ENCODE measurements around the gene ZNF438.

Gene ZNF438

DNA sequence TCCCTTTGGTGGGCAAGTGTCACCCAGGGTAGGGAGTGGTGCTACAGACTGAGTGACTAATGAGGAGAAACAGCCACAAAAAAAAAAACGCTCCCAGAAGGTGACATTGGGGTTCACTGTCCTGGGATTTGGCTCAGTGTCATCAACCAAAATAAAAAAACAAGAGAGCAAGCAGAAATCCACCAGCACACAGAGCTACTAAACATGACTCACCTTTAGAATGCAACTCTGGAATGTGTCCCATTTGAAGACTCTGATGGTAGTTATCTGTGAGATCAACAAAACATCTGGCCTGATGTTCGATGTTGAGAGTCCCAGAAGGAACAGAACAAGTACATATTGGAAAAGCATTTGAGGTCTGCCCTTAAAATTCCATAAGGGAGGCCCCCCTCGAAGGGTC is 201.8 kb downstream of the ZNF438 start:
- TF ChIP-seq, protein P1, sequence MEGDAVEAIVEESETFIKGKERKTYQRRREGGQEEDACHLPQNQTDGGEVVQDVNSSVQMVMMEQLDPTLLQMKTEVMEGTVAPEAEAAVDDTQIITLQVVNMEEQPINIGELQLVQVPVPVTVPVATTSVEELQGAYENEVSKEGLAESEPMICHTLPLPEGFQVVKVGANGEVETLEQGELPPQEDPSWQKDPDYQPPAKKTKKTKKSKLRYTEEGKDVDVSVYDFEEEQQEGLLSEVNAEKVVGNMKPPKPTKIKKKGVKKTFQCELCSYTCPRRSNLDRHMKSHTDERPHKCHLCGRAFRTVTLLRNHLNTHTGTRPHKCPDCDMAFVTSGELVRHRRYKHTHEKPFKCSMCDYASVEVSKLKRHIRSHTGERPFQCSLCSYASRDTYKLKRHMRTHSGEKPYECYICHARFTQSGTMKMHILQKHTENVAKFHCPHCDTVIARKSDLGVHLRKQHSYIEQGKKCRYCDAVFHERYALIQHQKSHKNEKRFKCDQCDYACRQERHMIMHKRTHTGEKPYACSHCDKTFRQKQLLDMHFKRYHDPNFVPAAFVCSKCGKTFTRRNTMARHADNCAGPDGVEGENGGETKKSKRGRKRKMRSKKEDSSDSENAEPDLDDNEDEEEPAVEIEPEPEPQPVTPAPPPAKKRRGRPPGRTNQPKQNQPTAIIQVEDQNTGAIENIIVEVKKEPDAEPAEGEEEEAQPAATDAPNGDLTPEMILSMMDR (IDR thresholded peaks at IDR 0.05; ENCODE audit: borderline replicate concordance, control extremely low read depth, extremely low read depth, insufficient read depth, missing control alignments): no peak
- no peak for DNase-seq (ENCODE audit: low spot score)
- in situ Hi-C loops (cut with MboI; ENCODE audit: low sequenced_read_pairs, unreplicated experiment): no loop called here

DNA sequence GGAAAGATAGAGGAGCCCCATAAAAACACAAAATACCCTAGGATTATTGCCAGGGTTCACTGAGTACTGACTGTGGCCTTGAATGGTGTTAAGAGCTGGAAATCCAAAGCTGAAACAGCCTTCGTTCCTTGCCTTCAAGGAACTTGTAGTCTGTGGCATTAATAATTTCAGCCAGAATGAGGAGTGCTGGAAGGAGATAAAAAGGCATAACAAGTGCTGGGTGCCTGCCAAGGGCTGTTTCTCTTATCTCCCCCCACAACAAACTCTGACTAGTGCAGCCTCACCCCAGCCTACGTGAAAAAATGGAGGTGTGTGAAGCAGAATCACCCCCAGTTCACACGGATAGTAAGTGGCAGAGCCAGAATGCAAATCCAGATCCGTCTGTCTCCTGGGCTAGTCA is 203.0 kb downstream of the ZNF438 start:
- TF ChIP-seq, protein P1 (IDR thresholded peaks at IDR 0.05; ENCODE audit: borderline replicate concordance, control extremely low read depth, extremely low read depth, insufficient read depth, missing control alignments): no peak
- in situ Hi-C loops (cut with MboI; ENCODE audit: low sequenced_read_pairs, unreplicated experiment): no loop called here
- no peak for DNase-seq (ENCODE audit: low spot score)

DNA sequence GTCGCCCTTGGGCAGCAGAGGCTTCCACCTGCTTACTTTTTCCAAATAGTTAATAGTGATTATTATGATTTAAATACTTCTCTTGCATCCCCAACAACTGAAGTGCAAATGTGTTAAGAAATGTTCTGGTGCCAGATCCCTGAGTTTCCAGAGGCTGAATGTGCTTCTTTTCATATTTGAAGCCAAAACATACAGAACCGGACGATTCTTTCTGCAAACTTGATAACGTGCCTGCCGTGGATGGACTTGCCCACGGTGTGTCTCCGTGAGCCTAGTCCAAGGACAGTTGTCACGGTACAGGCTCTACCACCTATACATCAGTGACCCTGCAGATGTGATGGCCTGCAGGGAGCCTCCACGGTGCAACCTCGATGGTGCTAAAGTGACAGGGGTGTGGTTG is 203.5 kb downstream of the ZNF438 start:
- no peak for DNase-seq (ENCODE audit: low spot score)
- TF ChIP-seq, protein P1 (IDR thresholded peaks at IDR 0.05; ENCODE audit: borderline replicate concordance, control extremely low read depth, extremely low read depth, insufficient read depth, missing control alignments): no peak
- in situ Hi-C loops (cut with MboI; ENCODE audit: low sequenced_read_pairs, unreplicated experiment): no loop called here

DNA sequence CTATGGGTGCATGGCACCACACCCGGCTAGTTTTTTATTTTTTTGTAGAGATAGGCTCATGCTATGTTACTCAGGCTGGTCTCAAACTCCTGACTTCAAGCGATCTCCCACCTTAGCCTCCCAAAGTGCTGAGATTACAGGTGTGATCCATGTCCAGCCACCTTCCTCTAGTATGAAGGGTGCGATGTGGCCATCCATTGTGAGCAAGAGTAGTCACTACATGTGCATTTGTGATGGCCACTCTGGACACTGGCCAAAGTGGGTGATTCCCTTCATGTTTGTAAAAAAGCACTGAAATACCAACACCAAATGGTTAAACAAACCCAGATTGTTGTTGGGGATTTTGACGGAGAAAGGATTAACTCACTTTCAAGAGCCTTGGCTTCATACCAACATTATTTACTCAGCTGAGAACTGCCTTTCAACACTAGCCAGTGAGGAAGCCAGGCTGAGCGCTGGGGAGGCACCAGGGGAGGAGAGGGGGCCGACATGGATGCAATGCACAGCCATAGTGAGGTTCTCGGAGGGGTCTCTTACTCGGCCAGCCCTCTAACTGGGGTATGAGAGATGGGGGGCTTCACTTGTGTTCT is 204.0 kb downstream of the ZNF438 start:
- in situ Hi-C loops (cut with MboI; ENCODE audit: low sequenced_read_pairs, unreplicated experiment): no loop called here
- no peak for DNase-seq (ENCODE audit: low spot score)
- TF ChIP-seq, protein P1 (IDR thresholded peaks at IDR 0.05; ENCODE audit: borderline replicate concordance, control extremely low read depth, extremely low read depth, insufficient read depth, missing control alignments): no peak

DNA sequence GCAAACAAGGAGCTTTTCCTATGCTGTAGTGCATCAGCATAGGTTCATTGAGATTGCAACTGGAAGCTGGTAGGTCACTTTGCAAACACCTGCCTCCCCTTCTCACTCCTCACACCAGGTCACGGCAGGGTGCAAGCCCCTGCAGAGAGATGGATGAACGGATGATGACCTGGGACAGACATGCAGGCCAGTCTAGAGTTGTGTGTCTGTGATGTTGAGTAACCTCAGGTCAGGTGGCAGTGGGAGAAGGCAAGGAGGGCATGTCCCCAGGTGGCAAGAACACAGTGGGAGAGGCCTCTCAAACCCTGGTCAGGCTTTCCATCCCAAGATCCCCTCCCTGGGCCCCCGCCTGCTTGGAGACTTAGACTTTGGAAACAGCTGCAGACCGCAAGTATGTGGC is 205.0 kb downstream of the ZNF438 start:
- TF ChIP-seq, protein P1 (IDR thresholded peaks at IDR 0.05; ENCODE audit: borderline replicate concordance, control extremely low read depth, extremely low read depth, insufficient read depth, missing control alignments): no peak
- in situ Hi-C loops (cut with MboI; ENCODE audit: low sequenced_read_pairs, unreplicated experiment): no loop called here
- no peak for DNase-seq (ENCODE audit: low spot score)

DNA sequence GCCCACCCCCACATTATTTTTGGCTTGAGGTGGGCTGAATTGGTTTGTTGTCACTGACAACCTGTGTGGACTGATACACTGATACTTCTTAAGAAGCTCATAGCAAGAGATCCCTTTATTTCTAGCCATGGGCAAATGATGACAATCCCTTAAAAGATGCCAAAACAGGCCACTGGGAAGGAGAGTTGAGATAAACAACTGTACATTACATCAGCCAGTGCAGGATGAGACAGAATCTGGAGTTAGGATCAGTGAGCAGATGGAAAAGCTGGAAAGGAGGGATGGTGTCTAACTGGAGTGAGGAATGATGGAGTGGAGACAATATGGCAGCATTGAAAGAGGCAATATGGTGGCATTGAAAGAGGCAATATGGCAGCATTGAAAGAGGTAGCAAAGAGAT is 206.2 kb downstream of the ZNF438 start:
- in situ Hi-C loops (cut with MboI; ENCODE audit: low sequenced_read_pairs, unreplicated experiment): no loop called here
- TF ChIP-seq, protein P1 (IDR thresholded peaks at IDR 0.05; ENCODE audit: borderline replicate concordance, control extremely low read depth, extremely low read depth, insufficient read depth, missing control alignments): no peak
- DNase-seq (ENCODE audit: low spot score): no peak
